HepG2 (cell line): ENCODE results near the gene ATOSB. TPM values are rescaled to one million over a fixed set of nuclear protein-coding genes. Genes with fewer than 3 reads are reported as not detected.
A peak's percentile ranks its signal among the peaks of the same experiment; 100 is the strongest.

ENCODE experiments used
- BCLAF1 ChIP-seq: fragments of 450-650 bp; IDR thresholded peaks from 2 replicates; pipeline ENCODE4 v1.6.1; 2017; ENCODE audit warnings: mild to moderate bottlenecking
- CCAR2 ChIP-seq: fragments of 200-400 bp; formaldehyde crosslinking; optimal IDR thresholded peaks from 2 replicates; pipeline ENCODE3; 2018; ENCODE audit warnings: low read depth, mild to moderate bottlenecking, low read length, moderate library complexity
- CEBPG ChIP-seq: IDR thresholded peaks from 2 replicates; pipeline ENCODE4 v1.6.1; 2016
- DR1 ChIP-seq: sonication (generic); formaldehyde crosslinking; IDR thresholded peaks from 2 replicates; pipeline ENCODE4 v1.8.0; 2021; ENCODE audit warnings: mild to moderate bottlenecking, missing genetic modification reagents, inconsistent platforms
- FOXK1 ChIP-seq: sonication (generic); formaldehyde crosslinking; IDR thresholded peaks from 2 replicates; pipeline ENCODE4 v1.4.0; 2020; ENCODE audit warnings: low read depth, missing genetic modification reagents, borderline replicate concordance
- FOXP4 ChIP-seq: sonication (generic); formaldehyde crosslinking; IDR thresholded peaks from 2 replicates; pipeline ENCODE4 v1.4.0; 2020; ENCODE audit warnings: missing genetic modification reagents
- GLI4 ChIP-seq: sonication (generic); formaldehyde crosslinking; IDR thresholded peaks from 2 replicates; pipeline ENCODE4 v1.5.1; 2020; ENCODE audit warnings: missing genetic modification reagents, mild to moderate bottlenecking, moderate library complexity, borderline replicate concordance
- PPARG ChIP-seq: conservative IDR thresholded peaks from 2 replicates; pipeline ENCODE4 v1.6.1; 2016; ENCODE audit warnings: missing biosample characterization, missing genetic modification reagents
- THRA ChIP-seq: sonication (generic); formaldehyde crosslinking; IDR thresholded peaks from 2 replicates; pipeline ENCODE4 v1.4.0; 2020; ENCODE audit warnings: missing genetic modification reagents, borderline replicate concordance
- ZNF138 ChIP-seq: sonication (generic); formaldehyde crosslinking; IDR thresholded peaks from 2 replicates; pipeline ENCODE4 v1.5.0; 2020; ENCODE audit warnings: mild to moderate bottlenecking, low read depth, missing genetic modification reagents
- ZNF207 ChIP-seq: fragments of 450-650 bp; IDR thresholded peaks from 2 replicates; pipeline ENCODE4 v1.6.1; 2016; ENCODE audit warnings: antibody characterized with exemption, borderline replicate concordance
- ZNF547 ChIP-seq: sonication (generic); formaldehyde crosslinking; IDR thresholded peaks from 2 replicates; pipeline ENCODE4 v1.5.1; 2020; ENCODE audit warnings: mild to moderate bottlenecking, missing genetic modification reagents
- ZNF552 ChIP-seq: sonication (generic); formaldehyde crosslinking; IDR thresholded peaks from 2 replicates; pipeline ENCODE4 v1.9.0; 2022; ENCODE audit warnings: missing genetic modification reagents, mild to moderate bottlenecking, borderline replicate concordance
- ZNF720 ChIP-seq: sonication (generic); formaldehyde crosslinking; IDR thresholded peaks from 2 replicates; pipeline ENCODE4 v1.4.0; 2020; ENCODE audit warnings: missing genetic modification reagents
- polyA plus RNA-seq, 8 experiments: library from polyadenylated mRNA; depleted of rRNA in 3 of 8; stranded (reverse) in 7 of 8; unstranded in 1 of 8; fragments of >200 nt; fragmentation: Illumina TruSeq in 4 of 8; extraction: Trizol in 4 of 8; gene quantifications; 2 replicates each; pipeline versions ENCODE4 v1.2.1 to v1.2.3, GENCODE V29; 2011 to 2016; ENCODE audit warnings: low read depth in 4 of 8, missing spikeins in 1 of 8, mixed read lengths in 1 of 8; ENCODE audit not compliant: insufficient read depth in 1 of 8
- total RNA-seq, 5 experiments: library from RNA; depleted of rRNA; stranded (reverse); fragments of >200 nt; fragmentation: Illumina TruSeq; extraction: Trizol; gene quantifications; 2 replicates each; pipeline ENCODE4 v1.2.3, GENCODE V29; 2016; ENCODE audit warnings: low read depth in 1 of 5
- TF ChIP-seq, protein P1 (sequence below): sonication (generic); formaldehyde crosslinking; IDR thresholded peaks from 2 replicates; pipeline ENCODE4 v1.4.0; 2020; ENCODE audit warnings: mild to moderate bottlenecking, missing genetic modification reagents
- TF ChIP-seq, protein P2 (sequence below): sonication (generic); formaldehyde crosslinking; IDR thresholded peaks from 2 replicates; pipeline ENCODE4 v1.5.0; 2020; ENCODE audit warnings: missing genetic modification reagents

ATOSB gene
- total and polyA plus RNA-seq, 2 of the 13 experiments (the other 11 are each of a cell fraction or from before 2014, with no cell fraction given), result 1.9 to 6.4 TPM

- TF ChIP-seq, protein P1, sequence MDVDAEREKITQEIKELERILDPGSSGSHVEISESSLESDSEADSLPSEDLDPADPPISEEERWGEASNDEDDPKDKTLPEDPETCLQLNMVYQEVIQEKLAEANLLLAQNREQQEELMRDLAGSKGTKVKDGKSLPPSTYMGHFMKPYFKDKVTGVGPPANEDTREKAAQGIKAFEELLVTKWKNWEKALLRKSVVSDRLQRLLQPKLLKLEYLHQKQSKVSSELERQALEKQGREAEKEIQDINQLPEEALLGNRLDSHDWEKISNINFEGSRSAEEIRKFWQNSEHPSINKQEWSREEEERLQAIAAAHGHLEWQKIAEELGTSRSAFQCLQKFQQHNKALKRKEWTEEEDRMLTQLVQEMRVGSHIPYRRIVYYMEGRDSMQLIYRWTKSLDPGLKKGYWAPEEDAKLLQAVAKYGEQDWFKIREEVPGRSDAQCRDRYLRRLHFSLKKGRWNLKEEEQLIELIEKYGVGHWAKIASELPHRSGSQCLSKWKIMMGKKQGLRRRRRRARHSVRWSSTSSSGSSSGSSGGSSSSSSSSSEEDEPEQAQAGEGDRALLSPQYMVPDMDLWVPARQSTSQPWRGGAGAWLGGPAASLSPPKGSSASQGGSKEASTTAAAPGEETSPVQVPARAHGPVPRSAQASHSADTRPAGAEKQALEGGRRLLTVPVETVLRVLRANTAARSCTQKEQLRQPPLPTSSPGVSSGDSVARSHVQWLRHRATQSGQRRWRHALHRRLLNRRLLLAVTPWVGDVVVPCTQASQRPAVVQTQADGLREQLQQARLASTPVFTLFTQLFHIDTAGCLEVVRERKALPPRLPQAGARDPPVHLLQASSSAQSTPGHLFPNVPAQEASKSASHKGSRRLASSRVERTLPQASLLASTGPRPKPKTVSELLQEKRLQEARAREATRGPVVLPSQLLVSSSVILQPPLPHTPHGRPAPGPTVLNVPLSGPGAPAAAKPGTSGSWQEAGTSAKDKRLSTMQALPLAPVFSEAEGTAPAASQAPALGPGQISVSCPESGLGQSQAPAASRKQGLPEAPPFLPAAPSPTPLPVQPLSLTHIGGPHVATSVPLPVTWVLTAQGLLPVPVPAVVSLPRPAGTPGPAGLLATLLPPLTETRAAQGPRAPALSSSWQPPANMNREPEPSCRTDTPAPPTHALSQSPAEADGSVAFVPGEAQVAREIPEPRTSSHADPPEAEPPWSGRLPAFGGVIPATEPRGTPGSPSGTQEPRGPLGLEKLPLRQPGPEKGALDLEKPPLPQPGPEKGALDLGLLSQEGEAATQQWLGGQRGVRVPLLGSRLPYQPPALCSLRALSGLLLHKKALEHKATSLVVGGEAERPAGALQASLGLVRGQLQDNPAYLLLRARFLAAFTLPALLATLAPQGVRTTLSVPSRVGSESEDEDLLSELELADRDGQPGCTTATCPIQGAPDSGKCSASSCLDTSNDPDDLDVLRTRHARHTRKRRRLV (CRISPR knock-in tag), result peak; percentile 61
- TF ChIP-seq CCAR2 (no peak), ZNF138 (peak; percentile 90; the same call in 1 of the 2 replicates), PPARG (CRISPR knock-in tag) (peak; percentile 83), ZNF552 (CRISPR knock-in tag) (no peak), ZNF547 (CRISPR knock-in tag) (peak; percentile 76), ZNF207 (no peak), ZNF720 (CRISPR knock-in tag) (no peak), BCLAF1 (no peak), DR1 (CRISPR knock-in tag) (no peak), FOXK1 (CRISPR knock-in tag) (no peak; the same call in 1 of the 2 replicates), THRA (peak; percentile 62; the same call in 1 of the 2 replicates), GLI4 (CRISPR knock-in tag) (peak; percentile 52; the same call in 1 of the 2 replicates), FOXP4 (CRISPR knock-in tag) (peak; percentile 25; the same call in 1 of the 2 replicates), CEBPG (CRISPR knock-in tag) (no peak)
- TF ChIP-seq, protein P2, sequence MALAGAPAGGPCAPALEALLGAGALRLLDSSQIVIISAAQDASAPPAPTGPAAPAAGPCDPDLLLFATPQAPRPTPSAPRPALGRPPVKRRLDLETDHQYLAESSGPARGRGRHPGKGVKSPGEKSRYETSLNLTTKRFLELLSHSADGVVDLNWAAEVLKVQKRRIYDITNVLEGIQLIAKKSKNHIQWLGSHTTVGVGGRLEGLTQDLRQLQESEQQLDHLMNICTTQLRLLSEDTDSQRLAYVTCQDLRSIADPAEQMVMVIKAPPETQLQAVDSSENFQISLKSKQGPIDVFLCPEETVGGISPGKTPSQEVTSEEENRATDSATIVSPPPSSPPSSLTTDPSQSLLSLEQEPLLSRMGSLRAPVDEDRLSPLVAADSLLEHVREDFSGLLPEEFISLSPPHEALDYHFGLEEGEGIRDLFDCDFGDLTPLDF (CRISPR knock-in tag), result no peak; the same call in 1 of the 2 replicates
These were observed 19.4 kb downstream of the ATOSB start, which contains the start of gene PIGO (continued) for GRCh38 chr9:35096035-35096849.
